ENCODE measurements around the gene ANXA11.

ANXA11 gene

GRCh38 chr10:80187465-80188409, 17.6 kb downstream of the ANXA11 start:
- DNase-seq: peak; percentile 33 to 69

GRCh38 chr10:80187060-80187459, 18.3 kb downstream of the ANXA11 start:
- DNase-seq: no peak

- peak in 1 of 2 experiments; percentile 49 for DNase-seq
Observed at GRCh38 chr10:80186364-80187012, 18.8 kb downstream of the ANXA11 start.

- DNase-seq: no peak
Observed at GRCh38 chr10:80185578-80186299, 19.6 kb downstream of the ANXA11 start.

GRCh38 chr10:80184291-80184690, 21.0 kb downstream of the ANXA11 start:
- no peak for DNase-seq

GRCh38 chr10:80183436-80183835, 21.9 kb downstream of the ANXA11 start:
- no peak for DNase-seq

- DNase-seq: no peak
Observed at GRCh38 chr10:80182986-80183385, 22.4 kb downstream of the ANXA11 start.

- no peak for DNase-seq
Observed at GRCh38 chr10:80177781-80178636, 27.3 kb downstream of the ANXA11 start.

GRCh38 chr10:80176526-80176925, 28.8 kb downstream of the ANXA11 start:
- no peak for DNase-seq

GRCh38 chr10:80174641-80175395, 30.5 kb downstream of the ANXA11 start:
- no peak for DNase-seq

GRCh38 chr10:80173466-80173865, 31.9 kb downstream of the ANXA11 start:
- DNase-seq: no peak

- DNase-seq: no peak
Observed at GRCh38 chr10:80172896-80173295, 32.4 kb downstream of the ANXA11 start.

- no peak for DNase-seq
Observed at GRCh38 chr10:80171248-80171660, 34.1 kb downstream of the ANXA11 start.

- no peak for DNase-seq
Observed at GRCh38 chr10:80170641-80171040, 34.7 kb downstream of the ANXA11 start.

GRCh38 chr10:80170026-80170425, 35.3 kb downstream of the ANXA11 start:
- DNase-seq: no peak

GRCh38 chr10:80168679-80169380, 36.5 kb downstream of the ANXA11 start:
- DNase-seq: no peak

- DNase-seq: no peak
Observed at GRCh38 chr10:80168162-80168511, 37.2 kb downstream of the ANXA11 start.

- no peak for DNase-seq
Observed at GRCh38 chr10:80167471-80168161, 37.7 kb downstream of the ANXA11 start.

- DNase-seq: no peak
Observed at GRCh38 chr10:80166581-80167470, 38.5 kb downstream of the ANXA11 start.

Measured in stimulated activated CD4-positive, alpha-beta T cell treated with anti-CD3 and anti-CD28 coated beads, Interleukin-4, amount 100 ng/mL, for 4 hours (primary cell).